Measurements from ENCODE around the gene TJP2.

- TF ChIP-seq POLR2AphosphoS5 (IDR thresholded peaks at IDR 0.05) (no peak), CTCF (IDR thresholded peaks at IDR 0.05) (no peak)
Observed at GRCh38 chr9:69250681-69251080, 76.6 kb downstream of the TJP2 start.
